CD4-positive, alpha-beta memory T cell (primary cell): Measurements from ENCODE around the gene FOCAD. TPM values are rescaled to one million over a fixed set of nuclear protein-coding genes. Genes with fewer than 3 reads are reported as not detected.

ENCODE experiments used
- CTCF ChIA-PET: fragments of 350-600 bp; sonication (Branson Sonifier 250); formaldehyde crosslinking; loops from one replicate; lab custom pipeline; 2021; ENCODE audit warnings: inconsistent platforms; ENCODE audit not compliant: partially characterized antibody; lab: Charles Lee
- POLR2A ChIA-PET: fragments of 350-600 bp; sonication (Branson Sonifier 250); formaldehyde crosslinking; loops from one replicate; lab custom pipeline; 2021; ENCODE audit not compliant: partially characterized antibody; lab: Charles Lee
- DNase-seq, 5 donors: peaks; one replicate each; pipeline versions ENCODE4 v3.0.0 to v3.0.0-alpha.2; 2020 to 2022; ENCODE audit warnings: mixed read lengths in 1 of 5
- H3K27ac ChIP-seq: one replicate; pipeline ENCODE4 v1.7.0; 2013; ENCODE audit warnings: low read depth, low read length
- H3K27me3 ChIP-seq: 2 replicates; pipeline ENCODE4 v1.7.0; 2013; ENCODE audit warnings: mild to moderate bottlenecking, low read length, moderate library complexity; ENCODE audit not compliant: insufficient read depth
- H3K36me3 ChIP-seq: 2 replicates; pipeline ENCODE4 v1.7.0; 2013; ENCODE audit warnings: mild to moderate bottlenecking, low read length, moderate library complexity; ENCODE audit not compliant: insufficient read depth
- H3K4me1 ChIP-seq: 2 replicates; pipeline ENCODE4 v1.7.0; 2013; ENCODE audit warnings: mild to moderate bottlenecking, low read length, moderate library complexity; ENCODE audit not compliant: insufficient read depth
- H3K4me3 ChIP-seq, 2 donors: one replicate each; pipeline ENCODE4 v1.7.0; 2013; ENCODE audit warnings: low read length in 2 of 2, mild to moderate bottlenecking in 1 of 2
- H3K9me3 ChIP-seq, 2 donors: one replicate each; pipeline ENCODE4 v1.7.0; 2013; ENCODE audit warnings: low read length in 2 of 2, control low read depth in 1 of 2; ENCODE audit not compliant: control insufficient read depth in 1 of 2
- H3K27ac Mint-ChIP-seq, 7 donors: one replicate each; pipeline ENCODE4 v1.8.0; 2020 to 2021; ENCODE audit warnings: mixed read lengths in 7 of 7, mild to moderate bottlenecking in 6 of 7, inconsistent platforms in 3 of 7, moderate library complexity in 3 of 7
- H3K27me3 Mint-ChIP-seq, 2 donors: one replicate each; pipeline ENCODE4 v1.8.0; 2020 to 2021; ENCODE audit warnings: mixed read lengths in 2 of 2
- H3K36me3 Mint-ChIP-seq, 2 donors: one replicate each; pipeline ENCODE4 v1.8.0; 2020 to 2021; ENCODE audit warnings: mixed read lengths in 2 of 2, inconsistent platforms in 1 of 2, mild to moderate bottlenecking in 1 of 2
- H3K4me1 Mint-ChIP-seq, 4 donors: one replicate each; pipeline ENCODE4 v1.8.0; 2020 to 2021; ENCODE audit warnings: mixed read lengths in 4 of 4, mild to moderate bottlenecking in 1 of 4
- H3K4me3 Mint-ChIP-seq, 8 donors: one replicate each; pipeline ENCODE4 v1.8.0; 2020 to 2021; ENCODE audit warnings: mixed read lengths in 8 of 8, mild to moderate bottlenecking in 7 of 8, moderate library complexity in 6 of 8, inconsistent platforms in 3 of 8
- H3K9me3 Mint-ChIP-seq, 8 donors: one replicate each; pipeline ENCODE4 v1.8.0; 2020 to 2021; ENCODE audit warnings: mixed read lengths in 8 of 8, mild to moderate bottlenecking in 5 of 8, inconsistent platforms in 3 of 8, moderate library complexity in 1 of 8
- intact Hi-C: fragments of 100-400 bp; cut with micrococcal nuclease; formaldehyde crosslinking; loops from one replicate; pipeline ENCODE4 v1.15.1; 2023
- polyA plus RNA-seq, 2 donors: library from polyadenylated mRNA; unstranded; fragments of 300-500 nt; fragmentation: Illumina TruSeq; gene quantifications; one replicate each; pipeline ENCODE4 v1.2.3, GENCODE V29; 2021
- total RNA-seq, 2 experiments: library from RNA; stranded (reverse); gene quantifications; one replicate each; pipeline ENCODE4 v1.2.3, GENCODE V29; 2021

FOCAD gene
- total and polyA plus RNA-seq, 4 experiments from 2014 or later = 12.4 to 20.6 (median 17.5) TPM

DNA sequence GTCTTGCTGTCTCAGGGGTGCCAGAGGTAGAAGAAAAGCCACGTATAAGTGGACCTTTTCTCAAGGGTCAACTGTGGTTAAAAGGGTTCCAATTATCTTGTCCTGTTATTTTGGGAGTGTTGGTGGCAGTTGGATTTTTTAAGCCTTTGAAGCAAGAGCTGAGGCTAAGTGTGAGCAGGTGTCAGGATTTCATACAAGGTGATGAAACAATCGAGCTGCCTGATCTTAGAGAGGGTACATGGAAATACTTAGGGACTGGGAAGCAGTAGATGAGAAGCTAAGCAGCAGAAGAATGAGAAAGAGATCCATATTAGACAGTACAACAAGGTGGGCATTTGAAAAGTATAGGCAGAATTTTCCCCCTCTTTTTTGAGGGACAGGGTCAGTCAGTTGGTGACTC lies 23.6 kb downstream of the FOCAD start:
- H3K36me3 Mint-ChIP-seq = peaks cover 0 to 6% of the 10 kb centered on the region in 2 donors
- H3K36me3 ChIP-seq = no peaks in the 10 kb centered on the region
- no peak overlapping the region for H3K4me3 ChIP-seq
- ChIA-PET CTCF (no interaction called here), POLR2A (no interaction called here)
- H3K27ac Mint-ChIP-seq = no peak overlapping the region
- no peaks in the 10 kb centered on the region for H3K9me3 Mint-ChIP-seq
- no peak for DNase-seq
- H3K9me3 ChIP-seq = no peaks in the 10 kb centered on the region
- H3K4me1 Mint-ChIP-seq = peaks cover 0 to 18% (median 4%) of the 10 kb centered on the region in 4 donors
- no peaks in the 10 kb centered on the region for H3K4me1 ChIP-seq
- intact Hi-C loops = no loop called here
- H3K27me3 Mint-ChIP-seq = no peaks in the 10 kb centered on the region
- no peak overlapping the region for H3K4me3 Mint-ChIP-seq
- H3K27ac ChIP-seq = no peak overlapping the region
- no peaks in the 10 kb centered on the region for H3K27me3 ChIP-seq

GRCh38 chr9:20713172-20713571 lies 29.1 kb downstream of the FOCAD start:
- Mint-ChIP-seq H3K27ac (no peak overlapping the region), H3K9me3 (peaks cover 0 to 5% (median 0%) of the 10 kb centered on the region in 8 donors), H3K27me3 (no peaks in the 10 kb centered on the region), H3K4me3 (peak overlapping the region in 1 of 8 donors; percentile 0), H3K36me3 (peaks cover 6 to 8% of the 10 kb centered on the region in 2 donors), H3K4me1 (peaks cover 6 to 38% (median 16%) of the 10 kb centered on the region in 4 donors)
- intact Hi-C loops = no loop called here
- POLR2A ChIA-PET = interaction anchor here (1.0 kb wide), 1 partner anchor 29 kb away, joined by 3 read pairs; the partner anchor contains the start of gene FOCAD
- no peaks in the 10 kb centered on the region for H3K9me3 ChIP-seq
- H3K4me3 ChIP-seq = no peak overlapping the region
- no peak overlapping the region for H3K27ac ChIP-seq
- no peak for DNase-seq
- no peaks in the 10 kb centered on the region for H3K36me3 ChIP-seq
- no peaks in the 10 kb centered on the region for H3K27me3 ChIP-seq
- CTCF ChIA-PET = no interaction called here
- H3K4me1 ChIP-seq = no peaks in the 10 kb centered on the region

GRCh38 chr9:20714442-20715415 lies 30.7 kb downstream of the FOCAD start:
- POLR2A ChIA-PET = no interaction called here
- no peaks in the 10 kb centered on the region for H3K36me3 ChIP-seq
- intact Hi-C loops = no loop called here
- no peaks in the 10 kb centered on the region for H3K4me1 ChIP-seq
- Mint-ChIP-seq H3K4me1 (peaks cover 6 to 34% (median 16%) of the 10 kb centered on the region in 4 donors), H3K36me3 (peaks cover 13 to 14% of the 10 kb centered on the region in 2 donors), H3K9me3 (peaks cover 0 to 5% (median 0%) of the 10 kb centered on the region in 8 donors), H3K27me3 (no peaks in the 10 kb centered on the region), H3K27ac (peak overlapping the region in 3 of 7 donors; percentile 26 to 74 (median 27)), H3K4me3 (peak overlapping the region in 1 of 8 donors; percentile 75)
- no peaks in the 10 kb centered on the region for H3K9me3 ChIP-seq
- CTCF ChIA-PET = interaction anchor here (1.4 kb wide), 2 partner anchors 12 to 31 kb away, joined by 3 to 4 read pairs; partner anchors contain the start of gene FOCAD
- no peak overlapping the region for H3K4me3 ChIP-seq
- no peak for DNase-seq
- H3K27ac ChIP-seq = no peak overlapping the region
- no peaks in the 10 kb centered on the region for H3K27me3 ChIP-seq

DNA sequence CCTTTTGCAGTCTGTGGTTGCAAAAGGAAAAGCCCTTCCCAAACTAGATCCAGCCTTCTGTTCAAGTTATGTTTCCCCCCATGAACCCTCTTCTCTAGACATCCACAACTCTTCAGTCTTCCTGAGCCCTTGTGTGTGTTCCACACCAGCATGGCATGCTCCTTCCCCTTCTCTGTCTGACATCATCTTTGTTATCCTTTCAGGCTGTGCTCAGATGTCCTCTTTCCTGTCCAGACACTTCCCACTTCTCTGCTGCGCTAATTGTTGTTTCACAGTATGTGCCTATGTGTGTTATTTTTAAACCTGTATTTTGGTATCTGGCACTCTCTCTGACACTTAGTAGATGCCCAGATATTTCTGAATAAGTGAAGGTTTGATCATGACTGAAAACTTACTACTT lies 38.2 kb downstream of the FOCAD start:
- POLR2A ChIA-PET = no interaction called here
- peaks cover 29 to 48% of the 10 kb centered on the region in 2 donors for H3K36me3 Mint-ChIP-seq
- intact Hi-C loops = no loop called here
- H3K27ac Mint-ChIP-seq = peak overlapping the region in 2 of 7 donors; percentile 10 to 54
- H3K27me3 ChIP-seq = no peaks in the 10 kb centered on the region
- no peak overlapping the region for H3K4me3 Mint-ChIP-seq
- peaks cover 9% of the 10 kb centered on the region for H3K4me1 ChIP-seq
- no peak for DNase-seq
- H3K9me3 Mint-ChIP-seq = no peaks in the 10 kb centered on the region
- H3K27me3 Mint-ChIP-seq = no peaks in the 10 kb centered on the region
- CTCF ChIA-PET = no interaction called here
- H3K4me1 Mint-ChIP-seq = peaks cover 14 to 19% (median 17%) of the 10 kb centered on the region in 4 donors
- H3K4me3 ChIP-seq = no peak overlapping the region
- H3K9me3 ChIP-seq = no peaks in the 10 kb centered on the region
- no peaks in the 10 kb centered on the region for H3K36me3 ChIP-seq
- H3K27ac ChIP-seq = no peak overlapping the region

DNA sequence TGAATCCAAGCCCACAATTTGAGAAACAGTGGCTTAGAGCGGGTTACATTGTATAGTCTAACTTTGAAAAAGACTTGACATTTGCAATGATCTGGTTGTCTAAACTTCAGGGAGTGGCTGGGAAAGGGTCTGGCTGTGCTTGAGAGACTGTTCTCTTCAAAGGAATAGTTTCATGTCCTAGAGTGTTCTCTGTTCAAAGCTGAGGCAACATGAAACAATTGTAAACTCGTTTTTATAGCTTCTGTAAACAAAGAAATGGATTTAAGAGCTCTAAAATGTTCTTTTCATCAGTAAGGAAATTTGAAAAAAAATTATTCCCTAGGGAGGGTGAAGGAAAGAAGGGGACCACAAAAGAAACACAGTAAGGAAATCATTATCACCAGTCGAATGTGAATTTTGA lies 41.6 kb downstream of the FOCAD start:
- Histone ChIP-seq H3K27ac (no peak overlapping the region), H3K9me3 (no peaks in the 10 kb centered on the region), H3K4me1 (peaks cover 9% of the 10 kb centered on the region), H3K27me3 (no peaks in the 10 kb centered on the region), H3K4me3 (no peak overlapping the region), H3K36me3 (no peaks in the 10 kb centered on the region)
- DNase-seq = no peak
- Mint-ChIP-seq H3K4me1 (peaks cover 14 to 19% (median 16%) of the 10 kb centered on the region in 4 donors), H3K27ac (no peak overlapping the region), H3K9me3 (no peaks in the 10 kb centered on the region), H3K36me3 (peaks cover 21 to 44% of the 10 kb centered on the region in 2 donors), H3K27me3 (no peaks in the 10 kb centered on the region), H3K4me3 (peak overlapping the region in 3 of 8 donors; percentile 39 to 57 (median 52))
- intact Hi-C loops = no loop called here
- ChIA-PET CTCF (no interaction called here), POLR2A (no interaction called here)

- no peaks in the 10 kb centered on the region for H3K27me3 ChIP-seq
- intact Hi-C loops = no loop called here
- Mint-ChIP-seq H3K27me3 (no peaks in the 10 kb centered on the region), H3K27ac (peak overlapping the region in 1 of 7 donors; percentile 21), H3K4me3 (peak overlapping the region in 4 of 8 donors; percentile 26 to 57 (median 46)), H3K36me3 (peaks cover 19 to 39% of the 10 kb centered on the region in 2 donors), H3K9me3 (no peaks in the 10 kb centered on the region), H3K4me1 (peaks cover 11 to 19% (median 16%) of the 10 kb centered on the region in 4 donors)
- CTCF ChIA-PET = no interaction called here
- H3K4me3 ChIP-seq = no peak overlapping the region
- H3K36me3 ChIP-seq = no peaks in the 10 kb centered on the region
- DNase-seq = no peak
- H3K9me3 ChIP-seq = no peaks in the 10 kb centered on the region
- H3K27ac ChIP-seq = no peak overlapping the region
- peaks cover 9% of the 10 kb centered on the region for H3K4me1 ChIP-seq
- POLR2A ChIA-PET = no interaction called here
Measured at GRCh38 chr9:20726144-20726543, 42.1 kb downstream of the FOCAD start.

- no peak overlapping the region for H3K27ac ChIP-seq
- Mint-ChIP-seq H3K9me3 (no peaks in the 10 kb centered on the region), H3K36me3 (peaks cover 9 to 36% of the 10 kb centered on the region in 2 donors), H3K27me3 (no peaks in the 10 kb centered on the region), H3K4me3 (no peak overlapping the region), H3K4me1 (peaks cover 10 to 20% (median 13%) of the 10 kb centered on the region in 4 donors), H3K27ac (no peak overlapping the region)
- intact Hi-C loops = no loop called here
- no peaks in the 10 kb centered on the region for H3K36me3 ChIP-seq
- CTCF ChIA-PET = no interaction called here
- H3K4me1 ChIP-seq = peaks cover 9% of the 10 kb centered on the region
- POLR2A ChIA-PET = no interaction called here
- H3K27me3 ChIP-seq = no peaks in the 10 kb centered on the region
- H3K4me3 ChIP-seq = no peak overlapping the region
- no peaks in the 10 kb centered on the region for H3K9me3 ChIP-seq
- no peak for DNase-seq
Measured at GRCh38 chr9:20728493-20729220, 44.6 kb downstream of the FOCAD start.
